IMR-90 (cell line): ENCODE measurements around the gene SLC25A21.

Source experiments
- CEBPB ChIP-seq: IDR thresholded peaks from 2 replicates; pipeline ENCODE4 v1.6.1; 2012; ENCODE audit warnings: low read depth, low read length, improper control_type of control experiment
- CHD1 ChIP-seq: IDR thresholded peaks from 2 replicates; pipeline ENCODE4 v1.6.1; 2012; ENCODE audit warnings: low read depth, low read length, improper control_type of control experiment
- CTCF ChIP-seq: conservative IDR thresholded peaks from 2 replicates; pipeline ENCODE4 v1.5.1; 2012; ENCODE audit warnings: mild to moderate bottlenecking, low read depth, low read length, improper control_type of control experiment
- ELK1 ChIP-seq: fragments of 150-350 bp; IDR thresholded peaks from 2 replicates; pipeline ENCODE4 v1.6.1; 2016; ENCODE audit warnings: low read depth, mild to moderate bottlenecking, low read length, moderate library complexity, borderline replicate concordance
- FOS ChIP-seq: fragments of 150-350 bp; IDR thresholded peaks from 2 replicates; pipeline ENCODE4 v1.6.1; 2016; ENCODE audit warnings: low read depth, low read length
- MAFK ChIP-seq: IDR thresholded peaks from 2 replicates; pipeline ENCODE4 v1.6.1; 2012; ENCODE audit warnings: low read depth, low read length, improper control_type of control experiment
- MAZ ChIP-seq: IDR thresholded peaks from 2 replicates; pipeline ENCODE4 v1.6.1; 2012; ENCODE audit warnings: low read depth, mild to moderate bottlenecking, low read length, improper control_type of control experiment, moderate library complexity, borderline replicate concordance
- MXI1 ChIP-seq: IDR thresholded peaks from 2 replicates; pipeline ENCODE4 v1.6.1; 2012; ENCODE audit warnings: low read depth, mild to moderate bottlenecking, low read length, moderate library complexity, borderline replicate concordance
- POLR2A ChIP-seq: IDR thresholded peaks from 2 replicates; pipeline ENCODE4 v1.6.1; 2012; ENCODE audit warnings: mild to moderate bottlenecking, low read depth, low read length
- RAD21 ChIP-seq: IDR thresholded peaks from 2 replicates; pipeline ENCODE4 v1.6.1; 2012; ENCODE audit warnings: low read length, improper control_type of control experiment
- RFX5 ChIP-seq: IDR thresholded peaks from 2 replicates; pipeline ENCODE4 v1.8.0; 2012; ENCODE audit warnings: low read depth, mild to moderate bottlenecking, low read length, moderate library complexity
- SMC3 ChIP-seq: fragments of 150-350 bp; IDR thresholded peaks from 2 replicates; pipeline ENCODE4 v1.6.1; 2016; ENCODE audit warnings: low read depth, mild to moderate bottlenecking, antibody characterized with exemption, low read length, moderate library complexity

GRCh38 chr14:36944307-36945010, 227.9 kb downstream of the SLC25A21 start:
- TF ChIP-seq POLR2A = no peak
- TF ChIP-seq CTCF = no peak
- TF ChIP-seq RAD21 = no peak
- TF ChIP-seq MAZ = no peak
- TF ChIP-seq CEBPB = no peak
- TF ChIP-seq RFX5 = no peak
- TF ChIP-seq SMC3 = no peak
- TF ChIP-seq MXI1 = no peak
- no peak for TF ChIP-seq CHD1
- no peak for TF ChIP-seq MAFK
- TF ChIP-seq FOS = peak; percentile 44; the same call in 1 of the 2 replicates
- no peak for TF ChIP-seq ELK1
